Hematopoietic multipotent progenitor cell (in vitro differentiated cells): Measurements from ENCODE around the gene RELT. TPM values are rescaled to one million over a fixed set of nuclear protein-coding genes. Genes with fewer than 3 reads are reported as not detected.

ENCODE experiments used
- DNase-seq, 3 donors: peaks; one replicate each; pipeline ENCODE4 v3.0.0-alpha.2; 2011 to 2015; ENCODE audit warnings: low read depth in 2 of 3, low spot score in 2 of 3
- total RNA-seq: library from RNA; depleted of rRNA; stranded (reverse); fragments of >200 nt; gene quantifications from one replicate; pipeline ENCODE4 v1.2.3, GENCODE V29; 2012

The RELT gene
- total RNA-seq, 1 donor: 69.2 TPM

DNA sequence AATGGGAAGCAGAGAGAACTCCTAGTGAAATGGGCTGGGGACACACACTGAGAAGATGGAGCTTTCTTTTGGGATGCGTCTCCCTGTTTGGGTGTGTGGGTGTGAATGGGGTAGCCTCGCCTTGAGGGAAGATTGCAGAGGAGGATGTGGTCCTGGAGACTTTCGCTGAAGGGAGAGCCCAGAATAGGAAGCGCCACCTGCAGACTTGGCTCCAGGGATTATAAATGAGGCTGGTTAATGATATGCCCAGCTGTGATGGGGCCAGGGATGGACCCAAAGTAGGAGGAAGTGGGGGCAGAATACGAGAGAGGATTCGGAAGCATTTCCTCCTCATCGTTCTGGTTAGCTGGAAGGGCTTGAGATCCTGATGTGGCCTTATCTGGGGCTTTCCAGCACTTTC, 13.7 kb downstream of the RELT start:
- DNase-seq: no peak

DNA sequence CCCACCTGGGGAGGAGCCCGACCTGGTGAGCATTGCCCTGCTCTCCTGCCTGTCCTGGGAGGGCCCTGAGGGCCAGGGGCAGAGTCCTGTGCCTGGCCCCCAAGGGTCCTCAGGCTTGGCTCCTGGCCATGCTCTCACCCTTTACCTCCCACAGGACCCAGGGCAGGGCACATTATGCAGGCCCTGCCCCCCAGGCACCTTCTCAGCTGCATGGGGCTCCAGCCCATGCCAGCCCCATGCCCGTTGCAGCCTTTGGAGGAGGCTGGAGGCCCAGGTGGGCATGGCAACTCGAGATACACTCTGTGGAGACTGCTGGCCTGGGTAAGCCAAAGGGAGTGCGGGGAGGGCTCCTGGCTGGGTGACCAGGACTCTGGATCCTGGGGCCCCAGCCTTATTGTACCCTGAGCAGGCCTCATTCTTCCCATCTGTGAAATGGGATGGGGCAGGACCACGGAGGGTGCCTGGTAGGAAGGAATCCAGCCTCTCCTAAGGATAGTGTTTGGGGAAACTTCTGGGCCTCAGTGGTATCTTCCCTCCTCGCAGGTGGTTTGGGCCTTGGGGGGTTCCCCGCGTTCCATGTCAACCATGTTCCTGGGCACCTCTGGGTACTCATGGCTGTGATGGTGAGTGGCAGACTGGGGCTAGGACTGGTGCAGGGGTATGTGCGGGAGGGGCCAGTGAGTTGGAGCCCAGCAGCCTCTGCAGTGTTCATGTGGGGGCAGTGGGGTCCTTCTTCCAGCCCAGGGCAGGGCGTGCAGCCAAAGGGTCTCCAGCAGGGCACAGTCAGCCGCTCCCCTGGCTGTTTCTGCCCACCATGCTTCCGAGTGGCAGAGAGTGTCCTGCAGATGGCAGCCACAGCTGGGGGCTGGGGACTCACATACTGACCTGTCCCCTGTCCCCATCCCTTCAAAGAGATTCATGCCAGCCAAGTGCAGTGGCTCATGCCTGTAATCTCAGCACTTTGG, 14.7 kb downstream of the RELT start:
- DNase-seq: no peak

DNA sequence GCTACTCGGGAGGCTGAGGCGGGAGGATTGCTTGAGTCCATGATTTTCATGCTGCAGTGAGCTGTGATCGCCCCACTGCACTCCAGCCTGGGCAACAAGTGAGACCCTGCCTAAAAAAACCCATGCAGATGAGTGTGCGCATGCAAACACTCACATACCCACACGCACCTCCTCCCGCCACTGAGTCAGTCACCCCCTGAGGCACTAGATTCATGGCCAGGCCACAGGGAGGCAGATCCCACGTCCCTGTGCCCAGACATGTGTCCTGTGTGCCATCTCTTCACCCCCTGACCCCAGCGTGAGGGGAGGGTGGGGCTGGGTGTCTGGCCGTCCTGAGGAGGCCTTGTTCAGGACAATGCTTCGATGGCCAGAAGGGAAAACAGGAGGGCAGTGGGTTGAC, 15.5 kb downstream of the RELT start:
- no peak for DNase-seq

DNA sequence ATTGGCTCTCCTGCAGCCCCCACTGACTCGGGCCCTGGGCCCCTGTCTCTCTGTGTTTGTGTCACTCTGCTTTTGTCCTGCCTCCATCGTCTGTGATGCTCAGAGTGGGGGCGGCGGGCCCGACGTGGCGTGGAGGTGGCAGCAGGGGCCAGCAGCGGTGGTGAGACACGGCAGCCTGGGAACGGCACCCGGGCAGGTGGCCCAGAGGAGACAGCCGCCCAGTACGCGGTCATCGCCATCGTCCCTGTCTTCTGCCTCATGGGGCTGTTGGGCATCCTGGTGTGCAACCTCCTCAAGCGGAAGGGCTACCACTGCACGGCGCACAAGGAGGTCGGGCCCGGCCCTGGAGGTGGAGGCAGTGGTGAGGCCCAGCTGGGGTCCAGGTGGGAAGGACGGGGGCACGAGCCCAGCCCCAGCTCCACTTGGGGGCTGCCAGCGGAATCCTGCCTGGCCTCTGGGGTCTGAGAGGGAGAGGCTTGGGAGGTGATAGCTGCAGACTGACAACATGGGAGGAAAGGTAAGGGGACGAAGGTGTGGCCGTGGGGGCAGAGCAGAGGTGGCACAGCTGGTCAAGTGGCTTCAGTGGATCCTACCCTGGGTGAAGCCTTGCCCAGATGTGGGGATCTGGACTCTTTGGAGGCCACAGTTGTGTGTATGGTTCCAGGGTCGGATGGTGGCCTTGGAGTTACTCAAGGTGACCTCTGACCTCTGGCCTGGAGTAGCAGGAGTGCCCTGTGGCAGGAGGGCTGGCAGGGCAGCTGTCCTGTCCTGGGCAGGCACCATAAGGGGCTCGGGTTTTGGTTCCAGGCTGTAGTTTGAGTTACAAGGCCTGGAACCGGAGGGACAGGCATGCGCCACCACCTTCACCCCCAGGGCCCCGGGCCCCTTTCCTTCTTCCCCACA, 16.2 kb downstream of the RELT start:
- no peak for DNase-seq

DNA sequence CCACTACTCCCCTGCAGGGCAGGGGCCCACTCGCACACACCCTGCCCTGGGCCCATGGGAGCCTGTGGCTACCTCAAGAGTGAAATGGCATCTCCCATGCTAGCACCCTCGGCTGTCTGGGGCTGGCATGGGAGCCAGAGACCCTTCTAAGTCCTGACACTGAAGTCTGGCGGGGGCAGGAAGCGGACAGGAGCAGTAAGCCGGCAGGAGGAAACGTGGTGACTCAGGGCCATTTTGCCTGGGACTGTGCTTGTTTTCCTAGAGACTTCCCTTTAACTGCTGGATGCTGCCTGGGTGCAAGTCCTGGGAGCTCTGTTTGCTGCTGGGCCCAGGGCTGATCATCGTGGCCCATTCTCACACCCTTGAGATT, 16.8 kb downstream of the RELT start:
- no peak for DNase-seq

DNA sequence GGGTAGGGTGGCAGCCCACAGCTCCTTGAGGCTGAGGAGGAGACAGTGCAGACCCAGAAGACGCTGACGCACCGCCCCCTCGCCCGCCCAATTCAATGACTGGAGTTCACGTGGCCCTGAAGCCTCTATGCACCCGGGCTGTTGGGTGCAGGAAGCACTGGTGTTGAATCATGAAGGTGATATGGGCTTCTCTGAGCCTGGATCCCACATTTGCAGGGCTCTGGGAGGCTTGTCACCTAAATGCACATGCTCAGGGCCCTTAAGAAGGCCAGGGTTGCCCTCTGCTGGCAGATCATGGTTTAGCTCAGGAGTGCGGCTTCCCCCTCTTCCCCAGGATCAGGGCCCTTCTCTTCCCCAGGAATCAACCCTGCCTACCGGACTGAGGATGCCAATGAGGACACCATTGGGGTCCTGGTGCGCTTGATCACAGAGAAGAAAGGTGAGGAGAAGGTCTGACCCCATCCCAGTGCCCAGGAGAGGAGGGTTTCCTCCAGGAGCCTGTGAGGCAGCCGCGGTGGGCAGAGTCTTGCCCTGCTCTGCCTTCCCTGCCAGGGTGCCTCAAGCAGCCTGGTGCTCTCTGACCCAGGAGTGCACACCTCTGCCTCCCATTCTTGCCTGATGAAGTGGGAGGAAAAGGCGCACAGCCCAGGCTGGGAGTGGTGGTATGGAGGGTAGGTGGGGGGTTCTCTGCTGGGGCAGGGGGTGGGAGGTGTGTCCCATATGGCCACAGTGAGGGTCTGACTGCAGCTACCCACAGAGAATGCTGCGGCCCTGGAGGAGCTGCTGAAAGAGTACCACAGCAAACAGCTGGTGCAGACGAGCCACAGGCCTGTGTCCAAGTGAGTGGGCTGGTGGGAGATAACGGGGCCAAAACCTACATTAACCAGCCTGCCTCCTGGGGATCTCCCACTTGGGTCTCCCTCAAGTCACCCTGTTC, 17.5 kb downstream of the RELT start:
- DNase-seq: peak in 2 of 3 donors; percentile 68 to 82

DNA sequence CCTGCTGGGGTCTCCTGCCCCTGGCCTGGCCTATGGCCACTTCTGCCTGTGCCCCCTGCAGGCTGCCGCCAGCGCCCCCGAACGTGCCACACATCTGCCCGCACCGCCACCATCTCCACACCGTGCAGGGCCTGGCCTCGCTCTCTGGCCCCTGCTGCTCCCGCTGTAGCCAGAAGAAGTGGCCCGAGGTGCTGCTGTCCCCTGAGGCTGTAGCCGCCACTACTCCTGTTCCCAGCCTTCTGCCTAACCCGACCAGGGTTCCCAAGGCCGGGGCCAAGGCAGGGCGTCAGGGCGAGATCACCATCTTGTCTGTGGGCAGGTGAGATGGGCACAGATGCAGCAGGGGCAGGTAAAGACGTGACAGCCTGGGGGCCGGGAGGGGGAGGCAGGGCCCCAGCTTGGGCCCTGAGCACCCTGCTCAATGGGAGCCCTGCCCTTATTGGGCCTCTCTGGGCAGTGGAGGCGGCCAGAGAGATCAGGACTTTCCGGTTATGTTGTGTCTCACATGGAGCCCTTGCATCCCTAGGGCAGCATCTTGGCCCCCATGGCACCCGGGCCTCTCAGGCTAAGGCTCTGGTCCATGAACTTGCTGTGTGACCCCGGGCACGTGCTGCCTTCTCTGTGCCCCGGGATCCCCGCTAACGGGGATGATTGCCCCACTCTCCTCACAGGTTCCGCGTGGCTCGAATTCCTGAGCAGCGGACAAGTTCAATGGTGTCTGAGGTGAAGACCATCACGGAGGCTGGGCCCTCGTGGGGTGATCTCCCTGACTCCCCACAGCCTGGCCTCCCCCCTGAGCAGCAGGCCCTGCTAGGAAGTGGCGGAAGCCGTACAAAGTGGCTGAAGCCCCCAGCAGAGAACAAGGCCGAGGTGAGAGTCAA, 18.5 kb downstream of the RELT start:
- DNase-seq: no peak

DNA sequence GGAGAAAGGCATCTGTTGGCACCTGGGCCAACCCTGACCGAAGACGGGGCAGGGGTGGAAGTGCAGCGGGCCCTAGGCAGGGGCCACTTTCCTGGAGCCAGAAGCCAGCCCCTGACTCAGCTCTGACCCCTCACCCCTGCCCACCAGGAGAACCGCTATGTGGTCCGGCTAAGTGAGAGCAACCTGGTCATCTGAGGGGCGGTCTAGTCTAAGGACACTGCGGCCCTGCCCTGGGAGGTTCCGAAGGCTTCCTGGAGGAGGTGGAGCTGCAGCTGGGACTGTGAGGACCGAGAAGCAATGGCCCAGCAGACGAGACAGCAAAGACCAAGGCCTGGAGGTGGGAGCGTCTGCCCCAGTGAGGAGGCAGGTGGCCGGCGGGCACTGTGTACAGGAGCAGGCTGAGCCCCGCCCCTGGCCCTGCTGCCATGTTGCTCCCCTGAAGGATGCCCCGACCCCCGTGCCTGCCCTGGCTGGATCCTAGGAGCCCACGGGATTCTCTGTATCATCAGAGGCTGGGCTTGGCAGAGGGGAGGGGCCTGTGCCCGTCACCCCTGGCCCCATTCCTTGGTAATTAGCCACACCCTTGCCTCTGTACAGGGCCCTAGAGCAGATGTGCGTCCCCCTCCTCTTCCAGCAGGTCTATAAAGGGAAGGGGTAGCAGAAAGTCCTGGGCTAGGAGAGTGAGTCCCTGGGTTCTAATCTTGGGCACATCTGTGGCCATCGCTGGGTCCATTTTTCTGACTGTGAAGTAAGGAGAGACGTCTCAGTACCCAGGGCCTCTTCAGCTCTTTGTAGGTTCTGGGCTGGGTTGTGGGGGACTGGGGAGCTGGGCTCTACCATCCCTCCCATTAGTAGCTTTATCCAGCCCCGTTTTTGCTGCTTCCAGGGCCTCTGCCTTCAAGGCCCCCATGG, 19.4 kb downstream of the RELT start:
- DNase-seq: no peak

DNA sequence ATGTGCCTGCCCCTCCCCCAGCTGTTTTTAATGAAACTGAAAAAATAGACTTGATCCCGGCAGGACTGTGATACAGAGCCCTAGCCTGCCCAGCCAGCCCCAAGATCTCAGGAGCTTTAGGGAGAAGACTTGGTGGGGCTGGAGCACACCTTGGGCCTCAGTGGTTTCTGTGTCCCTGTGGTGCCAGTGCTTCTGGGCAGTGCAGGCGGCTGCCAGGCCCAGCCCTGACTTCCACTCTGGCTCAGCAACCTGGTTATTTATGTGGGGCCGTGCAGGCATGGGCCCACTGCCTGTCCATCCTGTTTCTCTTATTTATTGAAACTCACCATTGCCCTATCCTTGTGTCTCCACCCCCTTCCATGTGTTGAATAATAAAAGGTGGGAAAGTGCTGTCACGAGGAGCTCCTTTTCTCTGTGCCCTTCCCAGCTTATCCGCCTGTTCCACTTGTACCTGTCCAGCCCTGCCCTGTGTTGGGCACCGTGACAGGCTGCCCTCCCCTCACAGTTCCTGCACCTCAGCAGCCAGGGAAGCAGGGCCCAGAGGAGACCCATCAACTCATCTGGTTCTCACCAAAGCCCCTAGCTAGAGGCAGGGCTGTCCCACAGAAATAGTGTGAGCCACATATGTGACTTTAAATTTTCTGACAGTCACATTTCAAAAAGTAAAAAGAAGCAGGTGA, 20.2 kb downstream of the RELT start:
- no peak for DNase-seq

DNA sequence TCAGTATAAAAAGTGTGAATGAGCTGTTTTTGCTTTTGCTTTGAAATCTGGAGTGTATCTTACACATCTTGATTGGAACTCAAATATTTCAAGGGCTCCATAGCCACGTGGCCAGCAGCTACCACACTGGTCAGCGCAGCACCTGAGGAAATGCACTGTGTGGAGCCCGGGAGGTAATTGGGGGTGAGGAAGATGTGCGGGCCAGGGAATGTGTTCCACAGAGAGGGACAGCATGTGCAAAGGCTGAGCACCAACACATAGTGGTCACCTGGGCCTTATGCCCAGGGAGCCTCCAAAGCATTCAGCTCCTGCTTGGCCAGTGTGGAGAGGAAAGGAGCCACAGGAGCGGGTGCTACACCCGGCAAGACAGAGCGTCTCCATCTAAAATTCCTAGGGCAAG, 20.8 kb downstream of the RELT start:
- DNase-seq: no peak

DNA sequence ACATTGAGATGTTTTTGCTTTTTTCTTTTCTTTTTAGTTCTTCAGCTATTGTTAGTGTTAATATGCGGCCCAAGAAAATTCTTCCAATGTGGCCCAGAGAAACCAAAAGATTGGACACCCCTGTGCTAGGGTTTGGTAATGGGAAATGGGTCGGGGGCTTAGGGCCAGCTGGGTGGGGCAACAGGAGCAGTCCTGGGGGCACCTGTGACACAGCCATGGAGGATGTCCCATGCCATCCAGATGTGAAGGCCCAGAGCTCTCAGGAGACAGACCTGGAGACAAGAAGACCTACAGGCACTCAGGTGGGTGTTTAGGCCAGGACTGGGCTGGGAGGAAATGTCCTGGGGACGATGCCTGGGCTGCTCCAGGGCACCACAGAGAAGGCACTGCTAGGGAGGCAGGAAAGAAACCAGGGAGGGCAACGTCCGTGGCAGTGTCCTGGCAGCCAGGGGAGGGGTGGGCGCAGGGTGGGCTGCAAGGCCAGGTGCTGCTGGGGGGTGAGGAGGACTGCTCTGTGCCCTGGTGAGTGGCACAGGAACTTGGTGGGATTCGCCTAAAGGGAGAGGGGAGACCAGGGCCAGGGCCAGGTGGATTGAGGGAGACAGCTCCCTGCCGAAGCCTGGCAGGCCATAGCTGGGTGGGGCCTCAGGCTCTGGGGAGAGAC, 21.4 kb downstream of the RELT start:
- no peak for DNase-seq

DNA sequence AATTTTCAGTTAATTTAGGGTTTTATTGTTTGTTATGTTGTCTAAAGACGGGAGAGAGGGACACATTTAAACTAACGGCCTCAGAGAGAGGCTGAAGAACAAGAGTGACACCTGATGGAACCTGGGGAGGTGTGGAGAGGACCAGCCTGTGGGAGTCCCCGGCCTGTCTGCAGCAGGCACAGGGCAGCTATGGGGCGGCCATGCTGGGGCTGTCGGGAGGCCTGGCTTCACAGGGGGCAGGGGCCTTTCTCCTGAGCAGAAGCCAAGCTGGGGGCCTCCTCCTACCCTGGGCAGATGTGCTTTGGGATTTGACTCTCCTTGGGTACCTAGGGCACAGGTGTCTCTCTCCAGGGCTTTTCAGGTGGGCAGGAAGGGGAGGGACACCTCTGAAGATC, 21.9 kb downstream of the RELT start:
- no peak for DNase-seq

DNA sequence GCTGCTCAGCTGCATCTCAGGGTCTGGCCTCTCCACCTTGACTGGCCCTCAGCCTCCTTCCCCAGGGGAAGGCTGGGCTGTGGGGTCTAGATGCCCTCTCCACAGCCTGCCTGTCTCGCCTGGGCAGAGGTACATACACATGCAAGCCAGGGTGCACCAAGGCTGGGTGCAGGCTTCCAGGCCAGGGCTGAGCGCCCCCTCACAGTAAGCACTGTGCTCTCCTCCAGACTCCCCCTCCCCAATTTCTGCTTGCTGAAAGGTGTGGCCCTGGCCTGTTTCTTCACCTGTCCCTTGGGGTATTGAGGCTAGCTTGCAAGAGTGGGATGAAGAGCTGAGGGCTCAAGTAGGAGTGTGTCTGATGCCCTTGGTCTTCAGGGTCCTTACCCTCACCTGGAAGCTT, 22.5 kb downstream of the RELT start:
- DNase-seq: no peak

DNA sequence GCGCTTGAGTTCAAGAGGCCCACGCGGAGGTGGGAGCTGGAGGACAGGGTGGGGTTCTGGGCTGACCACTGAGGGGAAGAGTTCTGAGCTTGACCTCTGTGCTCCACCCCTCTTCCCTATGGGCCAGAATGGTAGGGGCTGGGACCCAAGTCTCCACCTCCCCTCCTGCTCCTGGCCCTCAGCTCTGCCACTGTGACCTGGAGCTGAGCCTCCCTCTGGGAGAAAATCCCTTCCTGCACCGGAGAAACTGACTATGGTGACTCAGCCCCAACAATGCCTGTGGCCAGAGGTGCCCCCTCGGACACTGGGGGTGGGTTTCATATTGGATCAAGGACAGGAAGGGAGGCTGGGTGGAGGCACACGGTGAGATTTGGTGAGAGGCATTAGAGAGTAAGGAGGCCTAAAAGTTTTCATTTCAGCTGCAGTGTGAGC, 23.0 kb downstream of the RELT start:
- DNase-seq: no peak

DNA sequence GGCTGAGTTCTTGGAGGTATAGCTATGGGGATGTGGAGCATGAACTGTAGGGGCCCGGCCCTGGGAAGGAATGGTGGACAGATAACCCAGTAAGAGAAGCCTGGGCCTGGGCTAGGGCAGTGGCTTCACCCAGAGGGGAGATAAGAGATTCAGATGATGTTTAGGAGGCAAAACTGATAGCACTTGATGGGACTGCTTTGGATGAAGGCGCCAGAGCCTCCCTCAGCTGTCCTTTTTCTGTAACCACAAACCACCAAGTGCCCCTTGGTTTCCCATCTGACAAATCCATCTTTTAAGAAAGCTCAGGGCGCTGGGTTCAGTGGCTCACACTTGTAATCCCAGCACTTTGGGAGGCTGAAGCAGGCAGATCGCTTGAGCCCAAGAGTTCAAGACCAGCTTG, 23.4 kb downstream of the RELT start:
- no peak for DNase-seq

DNA sequence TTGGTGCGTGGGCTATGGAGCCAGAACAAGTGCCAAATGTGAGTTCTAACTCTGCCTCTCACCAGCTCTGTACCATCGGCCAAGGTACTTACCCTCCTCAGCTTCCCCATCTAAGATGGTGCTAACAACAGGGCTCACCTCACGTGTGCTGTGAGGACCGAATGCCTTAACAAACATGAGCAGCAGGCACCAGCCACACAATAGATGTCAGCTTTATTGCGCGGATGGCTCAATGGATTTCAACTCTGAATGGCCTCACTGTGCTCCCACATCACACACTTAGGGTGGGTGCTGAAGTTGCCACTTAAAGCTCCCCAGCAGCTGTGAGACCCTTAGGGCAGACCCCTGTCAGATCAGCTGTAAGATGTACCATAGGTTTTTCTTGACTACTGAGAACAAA, 24.1 kb downstream of the RELT start:
- DNase-seq: no peak

DNA sequence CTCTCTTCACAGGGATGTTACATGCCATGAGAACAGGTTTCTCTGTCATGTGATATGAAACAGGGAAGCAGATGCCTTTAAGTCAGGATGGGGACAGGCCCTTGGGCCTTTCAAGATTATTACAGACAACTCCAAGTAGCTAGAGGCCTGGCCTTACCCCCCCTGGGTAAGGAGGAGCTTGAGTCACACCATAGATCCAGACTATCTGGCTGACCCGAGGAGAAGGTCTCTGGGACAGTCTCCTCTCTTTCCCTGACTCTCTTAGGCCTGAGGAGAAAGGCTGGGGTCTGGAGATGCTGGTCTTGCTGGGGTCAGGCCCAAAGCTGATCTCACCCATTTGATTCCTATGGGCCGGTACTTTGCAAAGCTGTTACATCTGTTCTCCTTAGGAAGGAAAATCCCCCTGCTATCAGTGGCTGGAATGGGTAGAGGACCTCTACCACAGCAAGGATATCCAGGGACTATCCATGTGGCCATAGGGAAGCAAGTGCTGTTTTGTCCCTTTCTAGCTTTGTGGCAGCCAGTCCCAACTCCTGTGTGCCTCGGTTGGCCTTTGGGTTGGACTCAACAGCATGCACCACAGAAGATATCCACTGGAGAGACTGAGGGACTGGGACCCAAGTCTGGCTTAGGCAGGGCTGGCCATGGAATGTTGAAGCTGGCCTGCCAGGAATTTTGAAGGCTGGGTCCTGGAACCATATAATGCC, 25.2 kb downstream of the RELT start:
- no peak for DNase-seq
